ENCODE results near the gene PRDM16.

PRDM16 gene

GRCh38 chr1:3241673-3242407 lies 172.8 kb downstream of the PRDM16 start:
- Mint-ChIP-seq H3K27me3 (ENCODE audit: low read depth) (peaks cover under 1% of the 10 kb centered on the region), H3K4me3 (no peak overlapping the region), H3K27ac (no peak overlapping the region), H3K36me3 (ENCODE audit: low read depth) (no peaks in the 10 kb centered on the region), H3K4me1 (ENCODE audit: low read depth) (no peaks in the 10 kb centered on the region), H3K9me3 (no peaks in the 10 kb centered on the region)

DNA sequence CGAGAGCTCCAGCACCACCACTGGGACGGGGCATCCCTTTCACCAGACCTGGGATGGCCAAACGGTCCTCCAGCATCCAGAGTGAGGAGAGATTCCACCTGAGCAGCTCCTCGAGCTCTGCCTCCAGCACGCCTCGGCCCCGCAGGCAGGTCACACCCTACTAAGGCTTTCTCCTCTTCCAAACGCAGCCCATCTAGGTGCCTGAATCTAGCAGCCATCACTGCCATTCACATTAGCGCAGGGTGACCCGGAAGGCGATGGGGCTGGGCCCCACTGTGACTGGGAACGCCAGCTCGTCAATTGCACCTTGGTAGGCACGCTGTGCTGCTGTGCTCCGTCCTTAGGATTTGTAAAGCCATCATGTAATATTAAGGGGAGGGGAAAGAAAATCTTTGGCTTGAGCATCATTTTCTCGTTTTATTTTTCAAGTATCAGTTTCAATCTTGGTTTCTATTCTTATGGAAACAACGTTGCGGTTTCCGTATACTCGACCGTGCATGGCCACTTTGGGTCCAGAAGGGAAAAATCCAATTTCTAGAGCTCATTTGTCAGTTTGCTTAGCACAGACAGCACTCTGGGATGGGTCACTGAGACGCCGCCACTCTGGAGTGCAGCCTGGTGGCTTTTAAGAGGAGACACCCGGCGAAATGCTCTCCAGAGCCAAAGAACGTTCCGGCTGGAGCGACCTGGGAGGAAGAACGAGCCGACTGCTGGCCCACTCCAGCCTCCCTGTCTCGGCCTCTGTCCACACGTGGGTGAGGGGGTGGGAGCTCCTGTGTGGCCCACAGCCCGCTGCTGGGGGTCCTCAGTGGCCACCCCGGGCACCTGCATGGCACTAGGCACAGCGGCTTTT lies 173.6 kb downstream of the PRDM16 start:
- Mint-ChIP-seq H3K4me3 (no peak overlapping the region), H3K27me3 (ENCODE audit: low read depth) (peaks cover 5% of the 10 kb centered on the region), H3K9me3 (no peaks in the 10 kb centered on the region), H3K36me3 (ENCODE audit: low read depth) (no peaks in the 10 kb centered on the region), H3K4me1 (ENCODE audit: low read depth) (no peaks in the 10 kb centered on the region), H3K27ac (no peak overlapping the region)

GRCh38 chr1:3243304-3243703 lies 174.3 kb downstream of the PRDM16 start:
- H3K27me3 Mint-ChIP-seq (ENCODE audit: low read depth), result peaks cover 10% of the 10 kb centered on the region
- no peak overlapping the region for H3K4me3 Mint-ChIP-seq
- no peak overlapping the region for H3K27ac Mint-ChIP-seq
- H3K4me1 Mint-ChIP-seq (ENCODE audit: low read depth), result no peaks in the 10 kb centered on the region
- H3K9me3 Mint-ChIP-seq, result no peaks in the 10 kb centered on the region
- no peaks in the 10 kb centered on the region for H3K36me3 Mint-ChIP-seq (ENCODE audit: low read depth)

- H3K36me3 Mint-ChIP-seq (ENCODE audit: low read depth), result no peaks in the 10 kb centered on the region
- no peaks in the 10 kb centered on the region for H3K4me1 Mint-ChIP-seq (ENCODE audit: low read depth)
- no peak overlapping the region for H3K27ac Mint-ChIP-seq
- no peak overlapping the region for H3K4me3 Mint-ChIP-seq
- peaks cover 11% of the 10 kb centered on the region for H3K27me3 Mint-ChIP-seq (ENCODE audit: low read depth)
- no peaks in the 10 kb centered on the region for H3K9me3 Mint-ChIP-seq
Measured at GRCh38 chr1:3244025-3244926, 175.3 kb downstream of the PRDM16 start.

DNA sequence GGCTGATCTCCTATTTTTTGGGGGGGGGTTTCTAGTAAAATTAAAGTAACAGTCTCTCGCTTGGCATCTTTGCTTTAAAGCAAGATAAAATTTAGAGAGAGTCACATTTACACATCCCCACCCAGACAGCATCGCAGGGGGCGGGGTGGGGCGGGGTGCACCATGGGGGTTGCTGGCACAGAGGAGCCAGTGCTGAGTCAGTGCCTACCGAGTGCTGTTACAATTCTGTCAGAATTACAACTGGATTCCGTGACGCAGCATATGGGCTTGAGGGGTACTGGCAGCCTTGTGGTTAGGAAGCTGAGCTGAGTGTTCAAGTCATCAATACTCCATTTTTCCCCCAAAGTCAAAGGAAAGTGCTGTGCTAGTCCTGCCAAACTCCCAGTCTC lies 175.9 kb downstream of the PRDM16 start:
- H3K4me1 Mint-ChIP-seq (ENCODE audit: low read depth), result no peaks in the 10 kb centered on the region
- H3K4me3 Mint-ChIP-seq, result no peak overlapping the region
- H3K9me3 Mint-ChIP-seq, result no peaks in the 10 kb centered on the region
- H3K27me3 Mint-ChIP-seq (ENCODE audit: low read depth), result peaks cover 11% of the 10 kb centered on the region
- no peak overlapping the region for H3K27ac Mint-ChIP-seq
- no peaks in the 10 kb centered on the region for H3K36me3 Mint-ChIP-seq (ENCODE audit: low read depth)

DNA sequence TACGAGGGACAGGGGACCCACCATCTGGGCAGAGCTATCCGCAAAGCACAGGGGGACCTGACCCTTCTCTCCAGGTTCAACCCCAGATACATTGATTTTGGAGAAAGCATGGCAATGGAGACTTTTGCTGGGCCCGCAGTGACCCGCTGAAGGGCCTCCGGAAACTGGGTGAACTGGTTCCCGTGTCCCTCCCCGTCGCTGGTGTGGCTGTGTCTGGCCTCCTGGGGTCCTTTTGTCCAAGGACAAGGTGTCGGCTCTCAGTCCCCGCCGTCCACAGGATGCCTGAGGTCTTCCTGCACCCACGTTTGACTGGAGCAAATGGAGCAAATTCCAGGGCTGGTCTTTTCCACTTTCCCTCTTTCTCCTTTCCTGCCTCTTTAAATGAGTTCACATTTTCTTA lies 176.3 kb downstream of the PRDM16 start:
- no peaks in the 10 kb centered on the region for H3K4me1 Mint-ChIP-seq (ENCODE audit: low read depth)
- H3K4me3 Mint-ChIP-seq, result no peak overlapping the region
- no peaks in the 10 kb centered on the region for H3K36me3 Mint-ChIP-seq (ENCODE audit: low read depth)
- no peak overlapping the region for H3K27ac Mint-ChIP-seq
- H3K27me3 Mint-ChIP-seq (ENCODE audit: low read depth), result peaks cover 11% of the 10 kb centered on the region
- H3K9me3 Mint-ChIP-seq, result no peaks in the 10 kb centered on the region

- Mint-ChIP-seq H3K4me3 (no peak overlapping the region), H3K27me3 (ENCODE audit: low read depth) (peaks cover 11% of the 10 kb centered on the region), H3K27ac (no peak overlapping the region), H3K4me1 (ENCODE audit: low read depth) (no peaks in the 10 kb centered on the region), H3K9me3 (no peaks in the 10 kb centered on the region), H3K36me3 (ENCODE audit: low read depth) (no peaks in the 10 kb centered on the region)
Measured at GRCh38 chr1:3245768-3246167, 176.8 kb downstream of the PRDM16 start.

- no peak overlapping the region for H3K27ac Mint-ChIP-seq
- H3K36me3 Mint-ChIP-seq (ENCODE audit: low read depth), result no peaks in the 10 kb centered on the region
- H3K4me3 Mint-ChIP-seq, result no peak overlapping the region
- H3K27me3 Mint-ChIP-seq (ENCODE audit: low read depth), result peaks cover 11% of the 10 kb centered on the region
- no peaks in the 10 kb centered on the region for H3K9me3 Mint-ChIP-seq
- H3K4me1 Mint-ChIP-seq (ENCODE audit: low read depth), result no peaks in the 10 kb centered on the region
Measured at GRCh38 chr1:3246251-3246650, 177.2 kb downstream of the PRDM16 start.

DNA sequence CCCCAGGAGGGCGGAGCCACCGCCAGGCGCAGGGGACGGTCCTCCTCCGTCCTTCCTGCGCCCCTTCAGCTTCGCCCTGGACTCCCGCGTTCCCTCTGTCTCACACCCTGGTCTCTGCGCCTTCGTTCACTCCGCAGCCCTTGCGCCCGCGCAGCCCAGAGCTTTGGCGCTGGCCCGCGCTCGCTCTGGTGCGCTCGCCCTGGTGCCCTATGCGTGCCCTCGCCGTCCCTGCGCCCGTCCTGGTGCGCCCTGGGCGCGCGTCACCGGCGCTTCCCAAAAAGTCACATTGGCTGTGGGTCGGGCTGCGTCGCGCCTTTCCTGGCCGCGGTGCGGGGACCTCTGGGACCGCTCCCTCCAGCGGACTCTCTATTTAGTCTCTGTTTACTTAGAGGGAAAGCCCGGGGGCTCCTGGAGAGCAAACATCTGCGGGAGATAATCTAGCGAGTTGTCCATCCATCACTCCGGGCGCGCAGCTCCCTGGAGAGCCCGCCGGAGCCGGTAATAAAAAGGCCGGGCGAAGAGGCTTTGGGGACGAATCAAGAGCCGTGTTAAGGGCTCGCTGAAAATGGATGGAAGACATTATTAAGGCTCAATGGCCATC lies 178.6 kb downstream of the PRDM16 start:
- Mint-ChIP-seq H3K36me3 (ENCODE audit: low read depth) (no peaks in the 10 kb centered on the region), H3K9me3 (no peaks in the 10 kb centered on the region), H3K4me3 (no peak overlapping the region), H3K27me3 (ENCODE audit: low read depth) (peaks cover 11% of the 10 kb centered on the region), H3K4me1 (ENCODE audit: low read depth) (no peaks in the 10 kb centered on the region), H3K27ac (no peak overlapping the region)

DNA sequence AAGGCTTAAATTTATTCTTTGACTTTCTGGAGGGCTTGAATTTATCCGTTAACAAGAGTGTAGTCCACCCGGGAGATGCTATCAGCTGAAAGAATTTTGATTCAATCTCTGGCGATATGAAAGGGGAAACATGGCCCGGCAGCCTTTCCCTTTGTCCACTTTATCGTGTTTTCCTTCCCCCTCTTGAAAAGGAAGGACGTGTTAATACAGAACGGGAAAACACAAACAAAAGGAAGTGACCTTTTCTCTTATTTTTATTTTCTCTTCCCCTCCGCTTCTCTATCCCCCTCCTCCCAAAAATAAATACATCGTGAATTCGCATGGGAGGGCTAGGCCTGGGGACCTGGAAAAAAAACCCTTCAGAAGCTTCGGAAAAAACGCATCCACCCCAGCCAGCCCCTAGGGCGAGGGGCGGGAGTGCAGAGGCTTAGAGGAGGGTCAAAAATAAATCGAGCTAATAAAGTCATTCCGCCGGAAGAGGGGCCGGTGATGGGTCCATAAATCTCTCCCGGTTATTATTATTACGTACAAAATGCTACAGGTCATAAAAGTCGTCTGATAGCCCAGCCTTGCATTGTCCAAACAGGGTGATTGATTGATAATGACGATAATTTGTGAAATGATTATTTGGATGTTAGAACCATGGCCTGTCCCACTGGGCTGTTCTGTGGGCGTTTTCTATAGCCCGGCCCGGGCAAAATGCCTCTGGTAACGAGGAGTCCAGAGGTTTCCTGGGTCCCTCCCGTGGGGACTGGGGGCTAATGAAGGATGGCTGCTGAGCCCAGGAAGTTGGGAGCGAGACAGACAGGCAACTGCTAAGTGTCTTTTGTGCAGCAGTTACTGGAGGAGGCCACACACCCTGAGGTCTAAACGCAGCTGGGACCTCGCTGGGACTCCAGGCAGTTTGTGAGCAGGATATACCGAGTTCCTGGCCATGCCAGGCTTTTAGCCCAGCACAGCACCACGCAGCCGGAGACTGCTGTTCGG lies 179.4 kb downstream of the PRDM16 start:
- H3K27ac Mint-ChIP-seq, result no peak overlapping the region
- peaks cover 11% of the 10 kb centered on the region for H3K27me3 Mint-ChIP-seq (ENCODE audit: low read depth)
- no peaks in the 10 kb centered on the region for H3K9me3 Mint-ChIP-seq

DNA sequence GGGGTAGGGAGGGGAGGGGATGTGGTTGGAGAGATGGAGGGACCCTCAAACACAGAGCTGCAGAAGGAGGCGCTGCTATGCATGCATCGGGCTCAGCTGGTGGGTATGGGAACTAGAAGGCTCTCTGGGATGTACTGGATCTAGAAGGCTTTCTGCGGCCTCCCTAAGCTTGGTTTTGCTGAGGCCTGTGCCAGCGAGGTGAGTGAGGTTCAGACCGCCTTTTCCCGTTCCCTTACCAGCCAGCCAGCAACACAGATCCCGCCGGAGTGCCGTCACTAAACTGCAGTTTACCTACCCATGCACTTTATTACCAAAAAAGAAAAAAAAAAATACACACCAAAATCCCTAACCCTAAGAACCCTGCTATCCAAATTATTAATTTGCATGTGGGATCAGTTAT lies 180.2 kb downstream of the PRDM16 start:
- no peaks in the 10 kb centered on the region for H3K36me3 Mint-ChIP-seq (ENCODE audit: low read depth)
- H3K27me3 Mint-ChIP-seq (ENCODE audit: low read depth), result peaks cover 11% of the 10 kb centered on the region
- H3K4me3 Mint-ChIP-seq, result no peak overlapping the region

More for the DNA sequence above, 179.4 kb downstream of the PRDM16 start:
- Mint-ChIP-seq H3K4me1 (ENCODE audit: low read depth) (no peaks in the 10 kb centered on the region), H3K36me3 (ENCODE audit: low read depth) (no peaks in the 10 kb centered on the region), H3K4me3 (no peak overlapping the region)

DNA sequence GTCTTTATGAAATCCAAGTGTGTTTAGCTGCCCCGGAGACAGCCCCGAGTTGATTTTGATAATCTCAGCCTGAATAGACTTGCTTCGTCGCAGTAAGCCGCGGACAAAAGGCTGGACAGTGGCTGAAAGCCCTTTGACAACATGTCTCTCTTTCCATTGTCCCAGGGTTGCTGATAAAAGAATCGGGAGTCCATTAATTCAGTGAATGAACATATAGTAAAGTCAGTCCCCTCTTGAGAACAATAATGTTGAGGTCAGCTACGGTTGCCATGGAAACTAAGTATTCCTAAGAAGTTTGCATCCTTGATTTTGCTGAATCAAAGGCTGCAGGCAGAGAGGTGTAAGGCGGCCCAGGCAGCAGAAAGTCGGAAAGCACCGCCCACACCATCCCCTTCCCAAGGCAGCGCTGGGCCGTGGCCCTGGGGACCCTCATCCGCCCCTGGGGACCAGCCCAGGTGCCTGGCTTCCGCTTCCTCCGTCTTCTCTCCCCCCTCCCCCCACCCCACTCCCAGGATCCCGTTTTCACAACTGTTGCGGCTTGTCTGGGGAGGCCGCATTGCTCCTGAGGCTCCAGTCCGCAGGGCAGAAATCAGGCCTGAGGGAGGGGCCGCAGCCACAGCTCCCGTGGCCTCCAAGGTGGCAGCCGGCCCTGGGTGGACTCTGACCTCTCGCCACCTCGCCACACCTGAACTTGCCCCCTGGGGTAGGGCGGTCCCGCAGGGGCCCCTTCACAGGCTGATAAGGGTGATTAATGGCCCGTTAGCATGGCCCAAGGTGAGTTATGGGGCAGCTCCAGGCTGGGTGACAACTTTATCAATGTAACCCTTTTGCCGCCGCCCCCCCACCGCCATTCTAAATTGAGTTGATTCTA lies 180.9 kb downstream of the PRDM16 start:
- Mint-ChIP-seq H3K9me3 (no peaks in the 10 kb centered on the region), H3K27ac (no peak overlapping the region), H3K4me1 (ENCODE audit: low read depth) (no peaks in the 10 kb centered on the region), H3K36me3 (ENCODE audit: low read depth) (no peaks in the 10 kb centered on the region), H3K27me3 (ENCODE audit: low read depth) (peaks cover 11% of the 10 kb centered on the region), H3K4me3 (no peak overlapping the region)

More for the DNA sequence above, 180.2 kb downstream of the PRDM16 start:
- H3K9me3 Mint-ChIP-seq, result no peaks in the 10 kb centered on the region
- H3K4me1 Mint-ChIP-seq (ENCODE audit: low read depth), result no peaks in the 10 kb centered on the region
- no peak overlapping the region for H3K27ac Mint-ChIP-seq
